HEK293 (cell line): ENCODE measurements around the gene LUC7L.
A peak's percentile ranks its signal among the peaks of the same experiment; 100 is the strongest.
"Not testable (repeated sequence)": the region's sequence is repeated elsewhere in the genome, so short reads cannot be mapped to it uniquely, and the experiment has no call there.

Experiments used
- CTCF ChIA-PET: fragments of 350-600 bp; formaldehyde crosslinking; extraction: SDS; loops from one replicate; lab custom pipeline; 2021; ENCODE audit warnings: antibody characterized with exemption; lab: Yijun Ruan, JAX
- POLR2A ChIA-PET: fragments of 300-600 bp; formaldehyde crosslinking; extraction: SDS; loops from one replicate; lab custom pipeline; 2020; ENCODE audit warnings: antibody characterized with exemption, inconsistent platforms; lab: Yijun Ruan, JAX
- H3K27ac ChIP-seq: fragments of 200-500 bp; sonication (Bioruptor generic); 2 replicates; pipeline ENCODE4 v1.5.1; 2014; ENCODE audit warnings: low read depth, low read length, control low read depth, inconsistent platforms; ENCODE audit errors: extremely low read depth
- H3K36me3 ChIP-seq, 2 experiments: fragments of 200-500 bp in 1 of 2; sonication (Bioruptor generic) in 1 of 2; 1 replicate in 1 of 2; 2 replicates in 1 of 2; pipeline ENCODE4 v1.5.1; 2014 to 2017; ENCODE audit warnings: inconsistent platforms in 2 of 2, low read length in 2 of 2; ENCODE audit not compliant: control insufficient read depth in 2 of 2, insufficient read depth in 1 of 2
- H3K4me1 ChIP-seq: fragments of 200-500 bp; sonication (Bioruptor generic); 2 replicates; pipeline ENCODE4 v1.5.1; 2014; ENCODE audit warnings: mild to moderate bottlenecking, low read length, inconsistent platforms; ENCODE audit not compliant: control insufficient read depth, insufficient read depth
- H3K4me3 ChIP-seq: 2 replicates; pipeline ENCODE4 v1.5.1; 2011; ENCODE audit warnings: low read depth, mild to moderate bottlenecking, control low read depth, low read length, moderate library complexity
- H3K9me3 ChIP-seq: fragments of 200-500 bp; sonication (Bioruptor generic); 2 replicates; pipeline ENCODE4 v1.5.1; 2014; ENCODE audit warnings: low read depth, low read length, inconsistent platforms; ENCODE audit not compliant: control insufficient read depth, insufficient read depth
- EGR2 ChIP-seq: fragments of 450-650 bp; formaldehyde crosslinking; IDR thresholded peaks from 2 replicates; pipeline ENCODE4 v1.5.1; 2016; ENCODE audit warnings: low read depth, missing biosample characterization, missing genetic modification characterization
- ELK4 ChIP-seq: IDR thresholded peaks from 2 replicates; pipeline ENCODE4 v1.6.1; 2011; ENCODE audit warnings: mild to moderate bottlenecking, low read depth, low read length, borderline replicate concordance
- KLF16 ChIP-seq: fragments of 450-650 bp; formaldehyde crosslinking; IDR thresholded peaks from 2 replicates; pipeline ENCODE4 v1.5.1; 2017; ENCODE audit warnings: missing biosample characterization, missing genetic modification characterization
- MYNN ChIP-seq: fragments of 450-650 bp; formaldehyde crosslinking; IDR thresholded peaks from 2 replicates; pipeline ENCODE4 v1.5.1; 2016; ENCODE audit warnings: missing biosample characterization, missing genetic modification characterization, borderline replicate concordance
- MZF1 ChIP-seq: fragments of 450-650 bp; formaldehyde crosslinking; IDR thresholded peaks from 2 replicates; pipeline ENCODE4 v1.5.1; 2017; ENCODE audit warnings: missing biosample characterization, missing genetic modification characterization, borderline replicate concordance
- PRDM2 ChIP-seq: fragments of 450-650 bp; formaldehyde crosslinking; IDR thresholded peaks from 2 replicates; pipeline ENCODE4 v1.5.1; 2016; ENCODE audit warnings: missing biosample characterization, missing genetic modification characterization, borderline replicate concordance
- PRDM6 ChIP-seq: fragments of 450-650 bp; formaldehyde crosslinking; IDR thresholded peaks from 2 replicates; pipeline ENCODE4 v1.5.1; 2017; ENCODE audit warnings: missing biosample characterization, missing genetic modification characterization
- RBAK ChIP-seq: fragments of 450-650 bp; formaldehyde crosslinking; IDR thresholded peaks from 2 replicates; pipeline ENCODE4 v1.5.1; 2016; ENCODE audit warnings: missing biosample characterization, missing genetic modification characterization
- ZIC2 ChIP-seq: fragments of 450-650 bp; formaldehyde crosslinking; IDR thresholded peaks from 2 replicates; pipeline ENCODE4 v1.5.1; 2016; ENCODE audit warnings: missing biosample characterization, missing genetic modification characterization
- ZNF24 ChIP-seq: fragments of 450-650 bp; formaldehyde crosslinking; IDR thresholded peaks from 2 replicates; pipeline ENCODE4 v1.5.1; 2016; ENCODE audit warnings: missing biosample characterization, missing genetic modification characterization
- ZNF324 ChIP-seq: fragments of 450-650 bp; formaldehyde crosslinking; IDR thresholded peaks from 2 replicates; pipeline ENCODE4 v1.5.1; 2016; ENCODE audit warnings: missing biosample characterization, missing genetic modification characterization
- ZNF510 ChIP-seq: fragments of 450-650 bp; formaldehyde crosslinking; IDR thresholded peaks from 2 replicates; pipeline ENCODE4 v1.5.1; 2018; ENCODE audit warnings: mild to moderate bottlenecking, missing genetic modification characterization, missing biosample characterization; ENCODE audit not compliant: insufficient replicate concordance
- ZNF530 ChIP-seq: fragments of 450-650 bp; formaldehyde crosslinking; IDR thresholded peaks from 2 replicates; pipeline ENCODE4 v1.5.1; 2016; ENCODE audit warnings: low read depth, missing biosample characterization, missing genetic modification characterization
- ZNF785 ChIP-seq: fragments of 450-650 bp; formaldehyde crosslinking; IDR thresholded peaks from 2 replicates; pipeline ENCODE4 v1.5.1; 2016; ENCODE audit warnings: missing biosample characterization, missing genetic modification characterization
- ZNF791 ChIP-seq: fragments of 450-650 bp; formaldehyde crosslinking; IDR thresholded peaks from 2 replicates; pipeline ENCODE4 v1.5.1; 2016; ENCODE audit warnings: missing biosample characterization, missing genetic modification characterization
- ZSCAN5A ChIP-seq: fragments of 450-650 bp; formaldehyde crosslinking; IDR thresholded peaks from 2 replicates; pipeline ENCODE4 v1.5.1; 2016; ENCODE audit warnings: missing biosample characterization, missing genetic modification characterization
- ZXDB ChIP-seq: fragments of 450-650 bp; formaldehyde crosslinking; IDR thresholded peaks from 2 replicates; pipeline ENCODE4 v1.5.1; 2016; ENCODE audit warnings: missing biosample characterization, missing genetic modification characterization

LUC7L gene

GRCh38 chr16:220021-220420 lies 9.2 kb downstream of the LUC7L start:
- no peak overlapping the region for H3K27ac ChIP-seq
- TF ChIP-seq PRDM6 (tag by site-specific recombination) (peak; percentile 74), MZF1 (tag by site-specific recombination) (no peak)
- TF ChIP-seq, all 188 proteins: peak for 1
- no peaks in the 10 kb centered on the region for H3K9me3 ChIP-seq
- H3K36me3 ChIP-seq: peaks cover 71 to 83% of the 10 kb centered on the region in 2 experiments; a peak in 2 of 3 replicates
- POLR2A ChIA-PET: interaction anchor here (2.5 kb wide), 1 partner anchor 8 kb away, joined by 6 read pairs; no protein-coding TSS in a partner anchor
- H3K4me1 ChIP-seq: no peaks in the 10 kb centered on the region
- no peak overlapping the region for H3K4me3 ChIP-seq
- CTCF ChIA-PET: interaction anchor here (0.6 kb wide), 1 partner anchor 9 kb away, joined by 3 read pairs; no protein-coding TSS in a partner anchor

- Histone ChIP-seq H3K4me3 (no peak overlapping the region), H3K27ac (no peak overlapping the region), H3K9me3 (no peaks in the 10 kb centered on the region), H3K36me3 (peaks cover 55 to 92% of the 10 kb centered on the region in 2 experiments; a peak in 2 of 3 replicates), H3K4me1 (no peaks in the 10 kb centered on the region)
- CTCF ChIA-PET: no interaction called here
- POLR2A ChIA-PET: no interaction called here
- TF ChIP-seq ZSCAN5A (tag by site-specific recombination): no peak
- no peak for TF ChIP-seq ELK4
- no peak for TF ChIP-seq ZNF791 (tag by site-specific recombination)
- TF ChIP-seq ZNF24 (tag by site-specific recombination): no peak
- TF ChIP-seq ZNF530 (tag by site-specific recombination): no peak
- no peak for TF ChIP-seq ZIC2 (tag by site-specific recombination)
- TF ChIP-seq RBAK (tag by site-specific recombination): no peak
- no peak for TF ChIP-seq MYNN (tag by site-specific recombination)
- TF ChIP-seq ZNF324: no peak
- TF ChIP-seq EGR2 (tag by site-specific recombination): no peak
- no peak for TF ChIP-seq ZXDB (tag by site-specific recombination)
- TF ChIP-seq ZNF785 (tag by site-specific recombination): no peak
- no peak for TF ChIP-seq PRDM6 (tag by site-specific recombination)
- TF ChIP-seq PRDM2 (tag by site-specific recombination): no peak
- no peak for TF ChIP-seq KLF16 (tag by site-specific recombination)
- no peak for TF ChIP-seq ZNF510 (tag by site-specific recombination)
These were observed 16.2 kb downstream of the LUC7L start for GRCh38 chr16:212999-213398.

GRCh38 chr16:211631-212180 lies 17.5 kb downstream of the LUC7L start:
- H3K27ac ChIP-seq, H3K4me1 ChIP-seq, H3K4me3 ChIP-seq, CTCF ChIA-PET, H3K9me3 ChIP-seq: not testable (repeated sequence)
- POLR2A ChIA-PET: interaction anchor here (0.6 to 0.7 kb wide), 2 partner anchors 9 to 20 kb away, joined by 3 to 5 read pairs; no protein-coding TSS in a partner anchor
- H3K36me3 ChIP-seq: peaks cover 55 to 96% of the 10 kb centered on the region in 2 experiments; a peak in 2 of 3 replicates
